ENCODE measurements around the gene ARHGAP18. TPM values are rescaled to one million over a fixed set of nuclear protein-coding genes. Genes with fewer than 3 reads are reported as not detected.

ARHGAP18 gene
- total RNA-seq, 1 donor from 2014 or later, result 3.9 TPM

- no peak overlapping the region for H3K27ac Mint-ChIP-seq
- Histone ChIP-seq H2AFZ (replicated peaks) (no peak overlapping the region), H3K4me2 (no peak overlapping the region)
Observed at GRCh38 chr6:129748901-129749748, 39.1 kb upstream of the ARHGAP18 start.

GRCh38 chr6:129748212-129748900 lies 38.4 kb upstream of the ARHGAP18 start:
- H3F3A ChIP-seq (ENCODE audit: low read depth), result no peaks in the 10 kb centered on the region
- H3K9me3 ChIP-seq (ENCODE audit: low read depth), result no peaks in the 10 kb centered on the region
- Mint-ChIP-seq H3K9me3 (no peaks in the 10 kb centered on the region), H3K27ac (no peak overlapping the region), H3K36me3 (no peaks in the 10 kb centered on the region), H3K27me3 (ENCODE audit: insufficient read depth, low read depth) (no peaks in the 10 kb centered on the region), H3K4me3 (no peak overlapping the region), H3K4me1 (peaks cover 11% of the 10 kb centered on the region)
- no peaks in the 10 kb centered on the region for H3K27me3 ChIP-seq
- no peak overlapping the region for H2AFZ ChIP-seq (replicated peaks)
- TF ChIP-seq, protein P1, sequence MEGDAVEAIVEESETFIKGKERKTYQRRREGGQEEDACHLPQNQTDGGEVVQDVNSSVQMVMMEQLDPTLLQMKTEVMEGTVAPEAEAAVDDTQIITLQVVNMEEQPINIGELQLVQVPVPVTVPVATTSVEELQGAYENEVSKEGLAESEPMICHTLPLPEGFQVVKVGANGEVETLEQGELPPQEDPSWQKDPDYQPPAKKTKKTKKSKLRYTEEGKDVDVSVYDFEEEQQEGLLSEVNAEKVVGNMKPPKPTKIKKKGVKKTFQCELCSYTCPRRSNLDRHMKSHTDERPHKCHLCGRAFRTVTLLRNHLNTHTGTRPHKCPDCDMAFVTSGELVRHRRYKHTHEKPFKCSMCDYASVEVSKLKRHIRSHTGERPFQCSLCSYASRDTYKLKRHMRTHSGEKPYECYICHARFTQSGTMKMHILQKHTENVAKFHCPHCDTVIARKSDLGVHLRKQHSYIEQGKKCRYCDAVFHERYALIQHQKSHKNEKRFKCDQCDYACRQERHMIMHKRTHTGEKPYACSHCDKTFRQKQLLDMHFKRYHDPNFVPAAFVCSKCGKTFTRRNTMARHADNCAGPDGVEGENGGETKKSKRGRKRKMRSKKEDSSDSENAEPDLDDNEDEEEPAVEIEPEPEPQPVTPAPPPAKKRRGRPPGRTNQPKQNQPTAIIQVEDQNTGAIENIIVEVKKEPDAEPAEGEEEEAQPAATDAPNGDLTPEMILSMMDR (IDR thresholded peaks at IDR 0.05), result no peak
- TF ChIP-seq EZH2 (IDR thresholded peaks at IDR 0.05) (no peak), EZH2phosphoT487 (IDR thresholded peaks at IDR 0.05) (no peak)
- no peaks in the 10 kb centered on the region for H4K20me1 ChIP-seq (ENCODE audit: low read depth)
- no peak overlapping the region for H3K9ac ChIP-seq
- H3K4me3 ChIP-seq, result no peak overlapping the region
- no peaks in the 10 kb centered on the region for H3K36me3 ChIP-seq
- DNase-seq (ENCODE audit: low spot score), result no peak
- no peak overlapping the region for H3K27ac ChIP-seq
- H3K79me2 ChIP-seq (ENCODE audit: low read depth), result no peaks in the 10 kb centered on the region
- H3K4me2 ChIP-seq, result no peak overlapping the region
- H3K4me1 ChIP-seq, result no peaks in the 10 kb centered on the region

More at GRCh38 chr6:129748901-129749748, 39.1 kb upstream of the ARHGAP18 start:
- no peaks in the 10 kb centered on the region for H4K20me1 ChIP-seq (ENCODE audit: low read depth)
- H3K27ac ChIP-seq, result no peak overlapping the region
- no peak for DNase-seq (ENCODE audit: low spot score)
- no peaks in the 10 kb centered on the region for H3K36me3 Mint-ChIP-seq
- H3K4me3 ChIP-seq, result no peak overlapping the region
- H3K9me3 Mint-ChIP-seq, result no peaks in the 10 kb centered on the region
- TF ChIP-seq, protein P1 (IDR thresholded peaks at IDR 0.05), result no peak
- TF ChIP-seq EZH2 (IDR thresholded peaks at IDR 0.05) (no peak), EZH2phosphoT487 (IDR thresholded peaks at IDR 0.05) (no peak)
- H3K4me3 Mint-ChIP-seq, result no peak overlapping the region
- no peak overlapping the region for H3K9ac ChIP-seq
- H3F3A ChIP-seq (ENCODE audit: low read depth), result no peaks in the 10 kb centered on the region
- peaks cover 6% of the 10 kb centered on the region for H3K4me1 Mint-ChIP-seq
- H3K36me3 ChIP-seq, result no peaks in the 10 kb centered on the region
- no peaks in the 10 kb centered on the region for H3K79me2 ChIP-seq (ENCODE audit: low read depth)
- no peaks in the 10 kb centered on the region for H3K27me3 Mint-ChIP-seq (ENCODE audit: insufficient read depth, low read depth)
- H3K27me3 ChIP-seq, result no peaks in the 10 kb centered on the region
- no peaks in the 10 kb centered on the region for H3K9me3 ChIP-seq (ENCODE audit: low read depth)
- no peaks in the 10 kb centered on the region for H3K4me1 ChIP-seq

DNA sequence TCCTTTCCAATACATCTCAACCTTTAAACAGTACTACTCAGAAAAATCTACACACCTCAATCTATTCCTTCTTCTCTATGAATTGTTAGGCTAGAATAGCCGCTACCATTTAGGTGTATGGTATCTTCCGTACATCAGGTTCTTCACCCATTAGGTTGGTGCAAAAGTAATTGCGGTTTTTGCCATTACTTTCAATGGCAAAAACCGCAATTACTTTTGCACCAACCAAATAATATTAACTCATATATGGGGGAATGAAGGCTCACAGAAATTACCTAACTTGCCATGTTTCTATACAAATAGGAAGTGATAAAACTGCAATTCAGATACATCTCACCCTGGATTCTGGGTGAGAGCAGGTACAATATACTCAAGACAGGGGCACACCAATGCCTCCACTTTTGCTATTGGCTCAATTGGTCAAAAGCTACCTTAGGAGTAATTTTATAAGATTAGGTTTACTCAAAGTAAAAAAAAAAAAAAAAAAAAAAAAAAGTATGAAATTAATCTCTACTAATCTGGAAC lies 37.7 kb upstream of the ARHGAP18 start:
- Mint-ChIP-seq H3K4me3 (no peak overlapping the region), H3K4me1 (peaks cover 11% of the 10 kb centered on the region), H3K9me3 (no peaks in the 10 kb centered on the region), H3K36me3 (no peaks in the 10 kb centered on the region), H3K27ac (no peak overlapping the region), H3K27me3 (ENCODE audit: insufficient read depth, low read depth) (no peaks in the 10 kb centered on the region)
- Histone ChIP-seq H2AFZ (replicated peaks) (no peak overlapping the region), H3K27ac (no peak overlapping the region), H3F3A (ENCODE audit: low read depth) (no peaks in the 10 kb centered on the region), H4K20me1 (ENCODE audit: low read depth) (no peaks in the 10 kb centered on the region), H3K4me1 (no peaks in the 10 kb centered on the region), H3K27me3 (no peaks in the 10 kb centered on the region), H3K79me2 (ENCODE audit: low read depth) (no peaks in the 10 kb centered on the region), H3K4me3 (no peak overlapping the region), H3K9ac (no peak overlapping the region), H3K9me3 (ENCODE audit: low read depth) (no peaks in the 10 kb centered on the region), H3K36me3 (no peaks in the 10 kb centered on the region), H3K4me2 (no peak overlapping the region)
- DNase-seq (ENCODE audit: low spot score), result no peak
- TF ChIP-seq, protein P1 (IDR thresholded peaks at IDR 0.05), result no peak
- TF ChIP-seq EZH2phosphoT487 (IDR thresholded peaks at IDR 0.05) (no peak), EZH2 (IDR thresholded peaks at IDR 0.05) (no peak)

Data from neural progenitor cell (in vitro differentiated cells).